Measurements from ENCODE around the gene ADD1. TPM values are rescaled to one million over a fixed set of nuclear protein-coding genes. Genes with fewer than 3 reads are reported as not detected.

Gene ADD1
- total and polyA plus RNA-seq, 2 of the 13 experiments (the other 11 are each of a cell fraction or from before 2014, with no cell fraction given) = 73.9 to 122 TPM

DNA sequence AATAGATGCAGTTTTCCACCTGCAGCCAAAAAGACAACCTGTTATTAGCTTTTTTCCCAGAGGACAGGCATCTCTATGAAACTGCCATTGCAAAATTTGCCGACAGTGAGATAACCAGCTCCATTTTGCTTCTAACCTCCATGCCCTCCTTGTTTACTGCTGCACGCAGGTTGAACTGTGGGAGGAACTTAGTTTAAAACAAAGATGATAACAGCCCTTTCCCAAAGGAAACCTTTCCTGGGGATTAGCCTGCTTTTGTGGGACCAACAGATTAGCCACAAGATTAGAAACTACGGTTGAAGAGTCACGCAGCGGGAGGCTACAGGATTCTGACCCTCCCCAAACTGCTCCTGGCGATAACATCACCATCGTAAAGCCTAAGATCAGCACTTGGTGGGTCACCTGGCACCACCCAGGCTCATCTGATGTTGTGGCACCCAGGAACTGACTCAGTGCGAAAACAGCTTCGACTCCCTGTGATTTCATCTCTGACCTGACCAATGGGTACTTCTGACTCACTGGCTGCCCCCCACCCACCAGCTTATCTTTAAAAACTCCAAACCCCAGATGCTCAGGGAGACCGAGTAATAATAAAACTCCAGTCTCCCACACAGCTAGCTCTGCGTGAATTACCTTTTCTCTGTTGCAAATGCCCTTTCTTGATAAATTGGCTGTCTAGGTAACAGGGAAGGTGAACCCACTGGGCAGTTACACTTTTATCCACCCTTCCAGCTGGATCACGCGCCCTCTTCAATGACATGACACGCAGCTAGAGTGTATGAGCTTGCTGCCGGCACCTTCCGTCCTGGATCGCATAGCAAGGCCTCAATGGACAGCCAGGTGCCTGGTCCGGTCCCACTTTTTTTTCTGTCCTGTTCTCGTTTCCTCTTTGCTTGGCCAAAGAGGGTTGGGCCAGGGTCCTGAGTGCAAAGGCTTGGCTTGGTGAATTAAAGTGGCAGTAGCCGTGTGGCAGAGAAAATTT, 92.4 kb downstream of the ADD1 start:
- intact Hi-C loops (cut with micrococcal nuclease; ENCODE audit: unreplicated experiment) = loop anchor here (5.0 to 10.0 kb wide), 2 partner anchors 71 to 94 kb away; partner anchors contain the start of gene ADD1
- H3K4me3 ChIP-seq (replicated peaks in 1 of 3; ENCODE audit: insufficient read depth in 1 of 3, low read depth in 2 of 3, low read length in 3 of 3) = peak overlapping the region; percentile 97 to 98 (median 98)
- CTCF ChIA-PET (ENCODE audit: low intra/inter-chr PET ratio, low total read pairs) = interaction anchor here (1.6 kb wide), 1 partner anchor 20 kb away, joined by 5 read pairs; no protein-coding TSS in a partner anchor
- ATAC-seq (no peak), FAIRE-seq (no peak), DNase-seq (ENCODE audit: low spot score) (no peak)
- POLR2A ChIA-PET = interaction anchor here (0.6 to 1.8 kb wide), 7 partner anchors 13 to 440 kb away, joined by 3 to 5 read pairs (median 3); partner anchors contain the start of gene FAM193A
- no peaks in the 10 kb centered on the region; a peak in 1 of 5 replicates for H3K27me3 ChIP-seq (ENCODE audit: control insufficient read depth in 1 of 2, insufficient read depth in 2 of 2, low read length in 2 of 2)
- H3K79me2 ChIP-seq (ENCODE audit: insufficient read depth, low read length) = peaks cover 10% of the 10 kb centered on the region
- H2AFZ ChIP-seq (ENCODE audit: low read length) = no peak overlapping the region
- in situ Hi-C loops (cut with HindIII; ENCODE audit: extremely low pct_ligation_motif_present, low pct_unique_long_range_greater_than_20kb) = no loop called here
- H3K27ac ChIP-seq (ENCODE audit: extremely low read length, insufficient read depth, low read length) = peak overlapping the region; percentile 67
- peak overlapping the region; percentile 90 for H3K4me2 ChIP-seq (ENCODE audit: low read depth, low read length)
- H3K4me1 ChIP-seq (ENCODE audit: insufficient read depth, low read length) = peaks cover 36% of the 10 kb centered on the region
- 83% methylated on average over 17 of the region's 20 CpGs for WGBS (ENCODE audit: low lambda C conversion rate)
- no peaks in the 10 kb centered on the region for H3K9me3 ChIP-seq (ENCODE audit: low read length)
- H3K9ac ChIP-seq (ENCODE audit: insufficient read depth, low read depth, low read length) = peak overlapping the region; percentile 90
- H3K36me3 ChIP-seq (replicated peaks in 1 of 2; ENCODE audit: control insufficient read depth in 1 of 2, insufficient read depth in 2 of 2, low read length in 2 of 2) = peaks cover 20 to 33% of the 10 kb centered on the region in 2 experiments
- no TSS peak for BruUV-seq (replicated peaks)
- peaks cover 19% of the 10 kb centered on the region; the same call in 1 of the 2 replicates for H4K20me1 ChIP-seq (ENCODE audit: insufficient read depth, low read length)
- TF ChIP-seq GFI1 (CRISPR knock-in tag; IDR thresholded peaks at IDR 0.05; ENCODE audit: borderline replicate concordance) = 0 out of 2 replicates have a peak, but pooled peaks have one; percentile 17
- no peak for TF ChIP-seq JUND (CRISPR knock-in tag; IDR thresholded peaks at IDR 0.05)
- no peak for TF ChIP-seq ZNF296 (CRISPR knock-in tag; conservative IDR thresholded peaks at IDR 0.05)
- TF ChIP-seq TOE1 (CRISPR knock-in tag; IDR thresholded peaks at IDR 0.05) = no peak
- no peak for TF ChIP-seq ZNF773 (CRISPR knock-in tag; IDR thresholded peaks at IDR 0.05; ENCODE audit: borderline replicate concordance)
- TF ChIP-seq POLR2AphosphoS5 (IDR thresholded peaks at IDR 0.05; ENCODE audit: low read depth, low read length) = no peak
- TF ChIP-seq ZNF569 (CRISPR knock-in tag; IDR thresholded peaks at IDR 0.05; ENCODE audit: borderline replicate concordance) = no peak
- TF ChIP-seq SMAD3 (CRISPR knock-in tag; IDR thresholded peaks at IDR 0.05) = no peak
- no peak for TF ChIP-seq ZMYM2 (CRISPR knock-in tag; IDR thresholded peaks at IDR 0.05)
- TF ChIP-seq MYC (CRISPR knock-in tag; IDR thresholded peaks at IDR 0.05; ENCODE audit: borderline replicate concordance) = no peak
- TF ChIP-seq HHEX (CRISPR knock-in tag; IDR thresholded peaks at IDR 0.05) = no peak
- no peak for TF ChIP-seq ZNF543 (CRISPR knock-in tag; IDR thresholded peaks at IDR 0.05)
- TF ChIP-seq, protein P1, sequence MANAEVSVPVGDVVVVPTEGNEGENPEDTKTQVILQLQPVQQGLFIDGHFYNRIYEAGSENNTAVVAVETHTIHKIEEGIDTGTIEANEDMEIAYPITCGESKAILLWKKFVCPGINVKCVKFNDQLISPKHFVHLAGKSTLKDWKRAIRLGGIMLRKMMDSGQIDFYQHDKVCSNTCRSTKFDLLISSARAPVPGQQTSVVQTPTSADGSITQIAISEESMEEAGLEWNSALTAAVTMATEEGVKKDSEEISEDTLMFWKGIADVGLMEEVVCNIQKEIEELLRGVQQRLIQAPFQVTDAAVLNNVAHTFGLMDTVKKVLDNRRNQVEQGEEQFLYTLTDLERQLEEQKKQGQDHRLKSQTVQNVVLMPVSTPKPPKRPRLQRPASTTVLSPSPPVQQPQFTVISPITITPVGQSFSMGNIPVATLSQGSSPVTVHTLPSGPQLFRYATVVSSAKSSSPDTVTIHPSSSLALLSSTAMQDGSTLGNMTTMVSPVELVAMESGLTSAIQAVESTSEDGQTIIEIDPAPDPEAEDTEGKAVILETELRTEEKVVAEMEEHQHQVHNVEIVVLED (CRISPR knock-in tag; IDR thresholded peaks at IDR 0.05; ENCODE audit: borderline replicate concordance) = no peak
- no peak for TF ChIP-seq EP300 (IDR thresholded peaks at IDR 0.05; ENCODE audit: low read depth in 2 of 2, low read length in 2 of 2)
- no peak for TF ChIP-seq EP300 (CRISPR knock-in tag; IDR thresholded peaks at IDR 0.05; ENCODE audit: borderline replicate concordance)
- no peak for TF ChIP-seq EHMT2 (IDR thresholded peaks at IDR 0.05; ENCODE audit: borderline replicate concordance, low read depth, low read length)
- 0 out of 4 replicates have a peak, but pooled peaks of 1 of the 2 experiments have one; percentile 2 for TF ChIP-seq POLR2A (IDR thresholded peaks at IDR 0.05; ENCODE audit: insufficient read depth in 1 of 2, low read depth in 2 of 2, low read length in 2 of 2)
- TF ChIP-seq ZNF17 (CRISPR knock-in tag; IDR thresholded peaks at IDR 0.05) = peak; percentile 84
- TF ChIP-seq, protein P2, sequence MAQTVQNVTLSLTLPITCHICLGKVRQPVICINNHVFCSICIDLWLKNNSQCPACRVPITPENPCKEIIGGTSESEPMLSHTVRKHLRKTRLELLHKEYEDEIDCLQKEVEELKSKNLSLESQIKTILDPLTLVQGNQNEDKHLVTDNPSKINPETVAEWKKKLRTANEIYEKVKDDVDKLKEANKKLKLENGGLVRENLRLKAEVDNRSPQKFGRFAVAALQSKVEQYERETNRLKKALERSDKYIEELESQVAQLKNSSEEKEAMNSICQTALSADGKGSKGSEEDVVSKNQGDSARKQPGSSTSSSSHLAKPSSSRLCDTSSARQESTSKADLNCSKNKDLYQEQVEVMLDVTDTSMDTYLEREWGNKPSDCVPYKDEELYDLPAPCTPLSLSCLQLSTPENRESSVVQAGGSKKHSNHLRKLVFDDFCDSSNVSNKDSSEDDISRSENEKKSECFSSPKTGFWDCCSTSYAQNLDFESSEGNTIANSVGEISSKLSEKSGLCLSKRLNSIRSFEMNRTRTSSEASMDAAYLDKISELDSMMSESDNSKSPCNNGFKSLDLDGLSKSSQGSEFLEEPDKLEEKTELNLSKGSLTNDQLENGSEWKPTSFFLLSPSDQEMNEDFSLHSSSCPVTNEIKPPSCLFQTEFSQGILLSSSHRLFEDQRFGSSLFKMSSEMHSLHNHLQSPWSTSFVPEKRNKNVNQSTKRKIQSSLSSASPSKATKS (CRISPR knock-in tag; IDR thresholded peaks at IDR 0.05) = 0 out of 2 replicates have a peak, but pooled peaks have one; percentile 44
- no peak for TF ChIP-seq ZNF709 (CRISPR knock-in tag; IDR thresholded peaks at IDR 0.05)
- TF ChIP-seq REL (CRISPR knock-in tag; conservative IDR thresholded peaks at IDR 0.05) = no peak
